Measurements from ENCODE around the gene RHOD.

The RHOD gene

DNA sequence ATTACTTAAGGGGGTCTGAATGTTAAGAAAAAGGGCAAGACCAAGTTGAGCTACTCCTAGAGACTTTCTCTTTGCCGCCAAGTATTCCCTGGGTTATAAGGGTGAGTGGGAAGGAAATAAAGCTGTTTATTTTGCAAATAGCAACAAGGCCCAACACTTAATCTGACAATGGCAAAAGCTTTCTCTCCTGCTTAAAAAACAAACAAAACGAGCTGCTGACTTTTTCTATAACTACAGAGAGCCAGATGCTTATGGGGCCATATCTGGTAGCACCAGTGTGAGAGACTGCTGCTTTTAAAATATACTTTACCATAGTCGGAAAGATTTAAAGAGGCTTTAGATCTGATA lies 60.1 kb downstream of the RHOD start:
- DNase-seq (ENCODE audit: low spot score) = no peak

- no peak for DNase-seq (ENCODE audit: low spot score)
Measured at GRCh38 chr11:67117176-67117575, 60.5 kb downstream of the RHOD start.

GRCh38 chr11:67117672-67118180 lies 61.1 kb downstream of the RHOD start:
- peak; percentile 26 for DNase-seq (ENCODE audit: low spot score)

DNA sequence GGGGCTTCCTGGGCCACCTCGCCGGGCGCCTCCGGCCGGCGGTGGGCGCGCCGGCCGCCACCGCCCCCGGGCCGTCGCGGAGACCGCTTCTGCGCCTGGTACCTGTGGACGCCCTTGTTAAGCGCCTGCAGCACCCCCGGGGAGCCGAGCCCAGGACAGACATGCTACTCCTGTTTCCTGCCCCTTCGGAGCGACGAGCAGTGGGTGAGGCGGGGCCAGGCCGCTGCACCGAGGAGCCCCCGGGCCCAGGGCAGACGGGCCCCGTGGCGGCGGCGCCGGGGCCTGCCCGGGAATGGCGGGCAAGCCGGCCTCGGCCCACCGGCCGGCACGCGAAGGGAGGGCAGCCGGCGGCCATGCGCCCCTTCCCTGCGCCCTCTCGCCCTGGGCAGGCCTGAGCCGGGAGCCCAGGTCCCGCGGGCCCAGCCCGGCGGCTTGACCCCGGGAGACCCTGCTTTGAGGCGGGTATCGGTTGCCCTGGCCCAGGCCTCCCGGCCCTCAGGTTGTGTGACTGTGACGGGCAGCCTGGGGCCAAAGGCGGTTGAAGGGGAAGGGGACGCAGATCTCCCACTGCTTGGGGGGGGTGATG lies 61.6 kb downstream of the RHOD start:
- DNase-seq (ENCODE audit: low spot score) = peak; percentile 28

GRCh38 chr11:67118801-67119584 lies 62.3 kb downstream of the RHOD start, which contains the start of gene KDM2A:
KDM2A (plus strand) TSS chr11:67119263; CDS start chr11:67121317, 2,054 bp downstream.
- peak; percentile 98 for DNase-seq (ENCODE audit: low spot score)

DNA sequence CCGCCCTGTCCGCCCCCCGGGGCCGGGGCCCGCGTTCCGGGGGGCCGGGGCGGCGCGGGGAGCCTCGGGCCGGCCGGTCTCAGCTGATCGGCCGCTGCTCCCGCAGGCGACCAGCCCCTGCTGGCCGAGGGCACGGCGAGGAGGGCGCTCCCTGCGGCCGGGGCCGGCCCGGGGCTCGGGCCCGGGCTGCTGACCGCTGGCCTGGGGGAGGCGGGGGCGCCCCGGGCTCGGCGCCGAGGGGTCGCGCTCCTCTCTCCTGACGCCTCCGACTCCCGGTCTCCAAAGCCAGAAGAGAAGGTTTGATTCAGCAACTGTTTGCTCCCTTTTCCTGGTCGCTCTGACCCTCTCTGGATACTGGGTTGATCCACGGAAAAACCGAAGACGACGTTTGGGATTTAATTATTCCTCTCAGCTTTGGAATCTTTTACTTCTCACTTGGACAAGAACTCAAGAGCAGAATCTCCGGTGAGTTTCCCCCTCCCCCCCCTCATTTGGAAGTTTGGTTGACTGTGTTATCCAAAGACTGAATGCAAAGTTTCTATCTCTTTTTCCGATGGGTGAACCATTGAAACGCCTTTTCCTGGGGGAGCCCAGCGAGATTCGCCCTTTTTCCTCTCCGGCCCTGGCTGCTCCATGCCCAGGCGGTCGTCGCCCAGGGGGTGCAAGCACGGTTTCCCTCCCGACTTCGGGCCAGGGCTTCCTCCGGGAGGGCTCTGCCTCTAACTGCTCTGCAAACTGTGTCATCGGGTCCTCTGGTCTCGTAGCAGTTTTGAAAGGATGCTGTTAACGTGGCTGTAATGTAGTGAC lies 63.1 kb downstream of the RHOD start:
- DNase-seq (ENCODE audit: low spot score) = peak; percentile 29

DNA sequence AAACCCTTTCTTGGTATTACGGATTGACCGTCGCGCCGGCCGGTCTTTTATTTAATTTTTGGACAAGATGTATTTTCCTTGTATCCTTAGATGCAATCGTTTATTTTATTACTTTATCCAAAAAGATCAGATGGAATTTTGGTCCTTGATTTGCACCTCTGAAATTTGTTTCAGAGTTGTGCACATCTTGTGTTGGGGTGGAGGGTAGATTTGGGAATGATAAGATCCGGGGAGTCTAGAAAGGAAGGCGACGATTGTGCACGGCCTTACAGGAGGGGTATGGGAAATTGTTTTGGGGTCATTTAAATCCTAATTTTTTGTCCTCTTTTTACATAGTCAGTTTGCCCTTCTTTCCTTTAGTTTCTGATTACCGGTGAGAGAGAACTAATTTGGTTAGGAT lies 63.8 kb downstream of the RHOD start:
- peak; percentile 19 for DNase-seq (ENCODE audit: low spot score)

DNA sequence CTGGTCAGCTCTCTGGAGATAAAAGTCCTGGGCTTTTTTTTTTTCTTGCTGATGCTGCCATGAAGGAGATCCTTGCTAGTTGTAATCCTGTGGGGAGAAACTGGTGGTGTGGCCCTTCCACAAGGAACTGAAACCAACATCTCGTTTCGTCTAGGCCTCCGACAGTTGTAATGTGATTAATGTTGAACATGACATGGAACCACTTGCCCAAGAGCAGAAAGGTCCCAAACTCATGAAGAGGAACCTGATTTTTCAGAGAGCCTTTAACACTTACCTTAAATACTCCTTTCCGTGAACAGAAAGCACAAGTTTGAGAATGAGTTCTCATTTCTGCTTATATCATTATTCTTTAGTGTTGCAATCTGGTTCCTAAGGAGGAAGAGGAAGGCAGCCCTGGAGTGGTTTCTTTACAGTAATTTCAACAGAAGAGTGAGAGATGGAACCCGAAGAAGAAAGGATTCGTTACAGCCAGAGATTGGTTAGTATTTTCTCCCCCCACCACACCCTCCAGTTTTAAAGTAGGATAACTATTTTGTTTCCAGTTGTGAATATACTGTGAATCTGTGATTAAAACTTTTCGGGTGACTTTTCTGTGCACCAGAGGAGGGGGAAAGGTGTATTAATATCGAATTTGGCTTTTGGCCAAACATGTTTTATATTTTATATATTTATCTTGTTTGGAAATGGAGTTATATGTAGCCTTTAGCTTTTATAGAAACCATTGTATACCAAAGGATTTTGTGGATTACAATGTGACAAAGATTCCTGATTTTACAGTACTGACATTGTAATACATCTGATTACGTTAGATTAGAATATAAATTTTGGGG lies 64.4 kb downstream of the RHOD start:
- peak; percentile 37 for DNase-seq (ENCODE audit: low spot score)
